ENCODE data around the gene PACSIN3.
"Not testable (repeated sequence)": the region's sequence is repeated elsewhere in the genome, so short reads cannot be mapped to it uniquely, and the experiment has no call there.

The PACSIN3 gene

GRCh38 chr11:47186076-47186699, at the start of gene PACSIN3:
TSS of gene PACSIN3 (minus strand) at chr11:47186434. CDS start at chr11:47182727, 3,707 bp downstream.
- no peak for DNase-seq (ENCODE audit: low read depth)

GRCh38 chr11:47235163-47235562, 48.9 kb upstream of the PACSIN3 start:
- DNase-seq (ENCODE audit: low read depth) = no peak

- no peak for DNase-seq (ENCODE audit: low read depth)
Observed at GRCh38 chr11:47234669-47235100, 48.5 kb upstream of the PACSIN3 start.

DNA sequence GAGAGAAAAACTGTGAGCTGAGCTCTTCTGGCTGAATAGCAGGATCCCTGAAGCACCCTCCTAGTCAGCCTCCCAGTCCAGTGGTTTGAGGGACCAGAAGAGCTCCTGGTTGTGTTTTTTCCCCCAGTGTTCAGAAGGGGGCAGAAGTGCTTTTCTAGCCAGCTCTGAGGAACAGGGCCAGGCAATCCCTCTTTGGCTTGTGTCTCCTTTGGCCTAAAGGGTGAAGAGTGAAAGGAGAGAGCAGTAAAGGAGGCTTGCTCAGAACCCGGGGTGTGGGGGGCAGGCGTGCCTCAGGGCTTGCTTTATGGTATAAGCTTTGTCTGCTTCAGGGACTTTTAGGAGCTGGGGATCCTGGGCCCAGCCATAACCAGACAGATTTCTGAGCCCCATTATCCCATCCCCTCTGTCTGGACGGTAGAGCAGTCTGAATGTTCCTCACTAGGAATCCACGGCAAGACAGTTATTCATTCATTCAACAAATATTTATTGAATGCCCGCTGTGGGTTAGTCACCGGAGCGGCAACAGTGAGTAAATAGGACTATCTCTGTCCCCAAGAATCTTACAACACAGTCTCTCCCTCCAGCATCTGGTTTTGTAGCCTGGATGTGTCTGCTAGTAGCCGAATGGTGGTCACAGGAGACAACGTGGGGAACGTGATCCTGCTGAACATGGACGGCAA, 47.9 kb upstream of the PACSIN3 start:
- DNase-seq (ENCODE audit: low read depth) = peak; percentile 61

DNA sequence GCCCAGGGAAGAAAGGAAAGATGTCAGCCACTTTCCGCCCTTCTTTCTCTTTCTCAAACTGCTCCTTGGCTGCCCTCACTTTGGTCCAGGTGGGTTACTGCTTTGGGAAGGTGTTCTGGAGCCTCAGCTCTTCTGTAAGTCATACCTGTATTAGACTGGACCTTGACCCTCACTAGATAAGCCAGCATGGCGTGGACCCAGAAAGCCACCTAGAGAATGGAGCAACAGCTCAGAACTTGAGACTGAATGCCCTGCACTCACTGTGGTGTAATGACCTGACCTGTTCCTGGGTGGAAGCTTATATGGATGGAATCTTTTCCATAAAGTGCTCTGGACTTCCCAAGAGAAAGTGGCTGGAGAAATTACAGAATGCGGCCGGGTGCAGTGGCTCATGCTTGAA, 46.8 kb upstream of the PACSIN3 start:
- no peak for DNase-seq (ENCODE audit: low read depth)

GRCh38 chr11:47229161-47229560, 42.9 kb upstream of the PACSIN3 start:
- DNase-seq (ENCODE audit: low read depth) = no peak

GRCh38 chr11:47225552-47226400, 39.5 kb upstream of the PACSIN3 start:
- no peak for DNase-seq (ENCODE audit: low read depth)

DNA sequence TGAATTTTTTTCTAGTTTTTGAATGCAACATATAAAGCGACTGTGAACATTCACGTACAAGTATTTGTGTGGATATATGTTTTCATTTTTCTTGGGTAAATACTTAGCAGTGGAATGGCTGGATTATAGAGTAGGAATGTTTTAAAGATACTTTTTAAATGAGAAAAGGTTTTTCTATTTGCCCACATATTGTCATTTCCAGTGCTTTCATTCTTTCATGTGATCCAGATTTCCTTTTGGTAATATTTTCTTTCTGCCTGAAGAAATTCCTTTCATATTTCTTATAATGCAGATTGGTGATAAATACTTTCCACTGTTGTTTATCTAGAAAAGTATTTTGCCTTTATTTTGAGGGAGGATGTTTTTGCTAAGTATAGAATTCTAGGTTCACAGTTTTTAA, 36.5 kb upstream of the PACSIN3 start:
- no peak for DNase-seq (ENCODE audit: low read depth)

DNA sequence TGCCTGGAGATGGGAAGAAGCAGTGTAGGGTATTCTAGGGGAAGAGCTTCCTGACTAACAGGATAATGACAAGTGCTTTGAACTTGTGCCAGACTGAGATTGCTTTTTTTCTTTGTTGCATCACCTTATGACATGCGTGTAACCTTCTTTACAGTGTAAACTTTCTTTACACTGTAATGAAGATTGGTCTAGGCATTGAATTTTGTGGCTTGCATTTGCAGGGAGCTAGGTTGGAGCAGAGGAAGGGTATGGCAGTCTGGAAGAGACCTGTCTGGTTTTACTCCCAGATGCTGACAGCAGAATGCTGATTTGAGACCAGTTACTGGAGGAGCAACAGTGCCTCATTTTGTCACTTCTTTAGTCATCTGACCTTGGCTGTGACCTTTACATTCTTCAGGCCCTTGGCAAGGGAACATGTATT, 34.2 kb upstream of the PACSIN3 start:
- DNase-seq (ENCODE audit: low read depth) = peak; percentile 44

GRCh38 chr11:47216121-47216798, 30.0 kb upstream of the PACSIN3 start:
- DNase-seq (ENCODE audit: low read depth) = peak; percentile 77

DNA sequence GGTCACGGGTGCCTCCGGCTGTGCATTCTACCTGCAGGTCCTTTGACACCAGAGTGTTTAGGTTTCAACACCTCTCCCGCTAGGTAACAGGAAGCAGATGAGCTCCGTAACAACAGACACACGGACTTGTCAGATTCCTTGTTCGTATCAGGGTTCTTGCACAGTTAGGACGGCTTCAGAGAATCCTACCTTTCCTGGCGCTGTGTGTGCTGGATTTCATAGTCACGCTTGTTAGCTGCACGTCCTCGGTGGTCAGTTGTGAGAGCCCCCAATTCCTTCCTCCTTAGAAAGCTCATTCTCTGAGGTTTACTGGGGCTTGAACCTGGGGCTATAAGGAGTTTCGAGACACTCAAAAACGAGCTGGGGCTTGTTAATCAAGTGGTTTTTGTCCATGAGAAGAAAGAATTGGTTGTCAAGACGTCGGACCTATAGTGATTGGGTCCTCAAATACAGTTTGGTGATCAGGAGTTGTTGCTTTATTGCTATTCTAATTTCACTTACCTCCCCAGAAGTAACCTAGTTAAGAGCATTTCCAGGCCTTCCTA, 29.2 kb upstream of the PACSIN3 start:
- no peak for DNase-seq (ENCODE audit: low read depth)

- DNase-seq (ENCODE audit: low read depth) = peak; percentile 79
Observed at GRCh38 chr11:47213950-47214565, 27.8 kb upstream of the PACSIN3 start.

- no peak for DNase-seq (ENCODE audit: low read depth)
Observed at GRCh38 chr11:47212938-47213337, 26.7 kb upstream of the PACSIN3 start.

GRCh38 chr11:47208628-47209027, 22.4 kb upstream of the PACSIN3 start:
- no peak for DNase-seq (ENCODE audit: low read depth)

GRCh38 chr11:47208008-47208552, 21.8 kb upstream of the PACSIN3 start:
- not testable (repeated sequence) for DNase-seq (ENCODE audit: low read depth)

- DNase-seq (ENCODE audit: low read depth) = no peak
Observed at GRCh38 chr11:47207459-47207858, 21.2 kb upstream of the PACSIN3 start.

DNA sequence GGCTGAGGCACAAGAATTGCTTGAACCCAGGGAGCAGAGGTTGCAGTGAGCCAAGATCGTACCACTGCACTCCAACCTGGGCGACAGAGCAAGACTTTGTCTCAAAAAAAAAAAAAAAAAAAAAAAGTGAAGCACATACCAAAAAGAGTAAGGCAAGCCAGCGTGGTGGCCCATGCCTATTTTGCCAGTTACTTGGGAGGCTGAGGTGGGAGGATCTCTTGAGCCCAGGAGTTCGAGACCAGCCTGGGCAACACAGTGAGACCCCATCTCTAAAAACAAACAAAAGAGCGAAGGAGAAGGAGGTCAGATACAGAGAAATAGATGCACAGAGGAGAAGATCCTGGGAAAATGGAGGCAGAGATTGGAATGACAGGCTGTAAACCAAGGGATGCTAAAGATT, 20.3 kb upstream of the PACSIN3 start:
- not testable (repeated sequence) for DNase-seq (ENCODE audit: low read depth)

DNA sequence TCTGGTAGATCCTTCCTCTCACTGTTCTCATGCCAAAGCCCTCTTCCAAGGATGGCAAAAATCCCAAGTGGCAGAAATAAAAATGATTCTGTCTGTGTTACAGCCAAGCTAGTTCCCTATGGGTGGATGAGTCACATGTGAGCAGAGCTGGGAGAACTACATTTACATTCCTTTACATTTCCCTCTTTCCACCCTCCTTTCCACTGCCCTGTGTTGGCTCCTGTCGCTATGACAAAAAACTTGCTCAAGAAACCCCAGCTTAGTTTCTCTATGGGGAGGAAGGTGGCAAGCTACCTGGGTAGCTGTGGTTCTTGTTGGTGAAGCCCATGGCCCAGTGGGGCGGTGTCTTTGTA, 18.4 kb upstream of the PACSIN3 start:
- peak; percentile 44 for DNase-seq (ENCODE audit: low read depth)

DNA sequence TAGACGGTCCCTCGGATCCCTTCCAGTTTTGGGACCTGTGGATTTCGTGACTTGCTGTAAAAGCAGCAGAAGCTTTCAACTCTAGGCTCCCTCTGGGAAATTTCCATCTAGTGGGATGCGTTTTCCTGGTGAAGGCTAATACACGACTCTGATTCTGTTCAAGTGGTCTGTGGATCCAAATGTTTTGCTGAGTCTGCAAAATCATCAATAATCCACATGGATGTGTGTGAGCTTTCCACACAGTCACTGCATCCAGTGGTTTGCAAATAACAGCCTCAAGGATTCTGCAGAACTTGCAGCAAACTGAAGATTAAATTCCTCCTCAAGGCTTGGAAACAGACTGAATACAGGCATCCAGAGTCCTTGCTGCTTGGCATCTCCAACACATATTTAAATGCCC, 16.3 kb upstream of the PACSIN3 start:
- no peak for DNase-seq (ENCODE audit: low read depth)

GRCh38 chr11:47201015-47201414, 14.8 kb upstream of the PACSIN3 start:
- DNase-seq (ENCODE audit: low read depth) = no peak

- not testable (repeated sequence) for DNase-seq (ENCODE audit: low read depth)
Observed at GRCh38 chr11:47198161-47198560, 11.9 kb upstream of the PACSIN3 start.

Data from GM04503 (cell line).